PC-9 (cell line): ENCODE measurements around the gene ZBED4.

Experiments used
- EZH2 ChIP-seq: fragments of 200-600 bp; sonication (generic); IDR thresholded peaks from 2 replicates; pipeline ENCODE4 v1.8.0; 2017; ENCODE audit warnings: antibody characterized with exemption, low read depth
- TF ChIP-seq, protein P1 (sequence below): fragments of 200-600 bp; sonication (generic); conservative IDR thresholded peaks from 2 replicates; pipeline ENCODE4 v1.6.1; 2017; ENCODE audit warnings: mixed run types, antibody characterized with exemption, mild to moderate bottlenecking, moderate library complexity

DNA sequence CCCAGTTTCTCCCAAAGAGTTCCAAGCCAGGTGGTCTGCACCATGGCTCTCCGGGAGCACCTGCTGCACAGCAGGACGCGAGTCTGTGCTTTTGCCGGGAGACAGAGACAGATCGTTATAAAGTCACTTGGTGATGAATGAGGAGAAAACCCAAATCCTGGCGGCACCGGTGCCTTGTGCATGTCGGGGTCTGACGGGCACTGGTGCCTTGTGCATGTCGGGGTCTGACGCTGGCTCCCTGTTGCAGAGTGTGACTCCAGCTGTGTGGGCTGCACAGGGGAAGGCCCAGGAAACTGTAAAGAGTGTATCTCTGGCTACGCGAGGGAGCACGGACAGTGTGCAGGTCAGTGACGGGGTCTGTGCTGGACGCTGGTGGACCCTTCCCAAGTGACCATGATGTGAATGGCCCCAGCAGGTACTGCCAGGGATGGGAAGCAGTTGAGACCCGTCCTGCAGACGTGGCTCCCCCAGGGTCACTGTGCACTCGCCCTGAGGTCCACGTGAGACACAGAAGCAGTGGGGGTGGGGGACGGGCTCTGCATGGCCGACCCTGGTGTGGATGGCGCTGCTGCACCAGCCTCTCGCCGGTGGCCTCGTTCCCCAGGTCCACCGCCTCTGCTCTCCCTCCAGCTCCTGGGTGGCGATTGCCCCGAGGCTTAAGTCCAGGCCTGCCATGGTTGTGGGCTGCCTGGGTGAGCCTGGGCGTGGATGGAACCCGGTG, 70.6 kb downstream of the ZBED4 start:
- TF ChIP-seq, protein P1, sequence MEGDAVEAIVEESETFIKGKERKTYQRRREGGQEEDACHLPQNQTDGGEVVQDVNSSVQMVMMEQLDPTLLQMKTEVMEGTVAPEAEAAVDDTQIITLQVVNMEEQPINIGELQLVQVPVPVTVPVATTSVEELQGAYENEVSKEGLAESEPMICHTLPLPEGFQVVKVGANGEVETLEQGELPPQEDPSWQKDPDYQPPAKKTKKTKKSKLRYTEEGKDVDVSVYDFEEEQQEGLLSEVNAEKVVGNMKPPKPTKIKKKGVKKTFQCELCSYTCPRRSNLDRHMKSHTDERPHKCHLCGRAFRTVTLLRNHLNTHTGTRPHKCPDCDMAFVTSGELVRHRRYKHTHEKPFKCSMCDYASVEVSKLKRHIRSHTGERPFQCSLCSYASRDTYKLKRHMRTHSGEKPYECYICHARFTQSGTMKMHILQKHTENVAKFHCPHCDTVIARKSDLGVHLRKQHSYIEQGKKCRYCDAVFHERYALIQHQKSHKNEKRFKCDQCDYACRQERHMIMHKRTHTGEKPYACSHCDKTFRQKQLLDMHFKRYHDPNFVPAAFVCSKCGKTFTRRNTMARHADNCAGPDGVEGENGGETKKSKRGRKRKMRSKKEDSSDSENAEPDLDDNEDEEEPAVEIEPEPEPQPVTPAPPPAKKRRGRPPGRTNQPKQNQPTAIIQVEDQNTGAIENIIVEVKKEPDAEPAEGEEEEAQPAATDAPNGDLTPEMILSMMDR: no peak
- TF ChIP-seq EZH2: no peak
